Activated T-cell treated with anti-CD3 and anti-CD28 coated beads for 48 hours (primary cell): Measurements from ENCODE around the gene ERH.
"Not testable (repeated sequence)": the region's sequence is repeated elsewhere in the genome, so short reads cannot be mapped to it uniquely, and the experiment has no call there.

Experiments used
- DNase-seq: peaks from one replicate; pipeline ENCODE4 v3.0.0-alpha.2; 2020; ENCODE audit warnings: low read depth

ERH gene

GRCh38 chr14:69398053-69398817 lies at the start of gene ERH, which contains the start of gene SLC39A9:
Gene ERH, minus strand, starts transcription at chr14:69398299. Its CDS starts 66 bp downstream, at chr14:69398233.
Gene SLC39A9, plus strand, starts transcription at chr14:69398692. Its CDS starts 678 bp downstream, at chr14:69399370.
- DNase-seq = peak; percentile 87

- DNase-seq = no peak
Observed at GRCh38 chr14:69443296-69443805, 45.3 kb upstream of the ERH start.

- DNase-seq = no peak
Observed at GRCh38 chr14:69441948-69442347, 43.8 kb upstream of the ERH start.

- DNase-seq = no peak
Observed at GRCh38 chr14:69439521-69440270, 41.6 kb upstream of the ERH start.

- DNase-seq = no peak
Observed at GRCh38 chr14:69432364-69432763, 34.3 kb upstream of the ERH start.

- DNase-seq = no peak
Observed at GRCh38 chr14:69430306-69430939, 32.3 kb upstream of the ERH start.

- no peak for DNase-seq
Observed at GRCh38 chr14:69429643-69430042, 31.5 kb upstream of the ERH start.

GRCh38 chr14:69428289-69428998 lies 30.3 kb upstream of the ERH start:
- no peak for DNase-seq

- DNase-seq = no peak
Observed at GRCh38 chr14:69427596-69427995, 29.5 kb upstream of the ERH start.

GRCh38 chr14:69424149-69424923 lies 26.2 kb upstream of the ERH start:
- DNase-seq = no peak

- DNase-seq = no peak
Observed at GRCh38 chr14:69423279-69423678, 25.2 kb upstream of the ERH start.

GRCh38 chr14:69416087-69416486 lies 18.0 kb upstream of the ERH start:
- DNase-seq = not testable (repeated sequence)

- DNase-seq = no peak
Observed at GRCh38 chr14:69413483-69413882, 15.4 kb upstream of the ERH start.

GRCh38 chr14:69408331-69408960 lies 10.3 kb upstream of the ERH start:
- no peak for DNase-seq

GRCh38 chr14:69405762-69406161 lies 7.7 kb upstream of the ERH start:
- no peak for DNase-seq

- DNase-seq = no peak
Observed at GRCh38 chr14:69404883-69405282, 6.8 kb upstream of the ERH start.

GRCh38 chr14:69404478-69404877 lies 6.4 kb upstream of the ERH start:
- DNase-seq = no peak

- DNase-seq = no peak
Observed at GRCh38 chr14:69401841-69402240, 3.7 kb upstream of the ERH start.

- DNase-seq = no peak
Observed at GRCh38 chr14:69400154-69400553, 2.1 kb upstream of the ERH start.

GRCh38 chr14:69399750-69400149 lies 1.7 kb upstream of the ERH start:
- no peak for DNase-seq

GRCh38 chr14:69398818-69399210 lies 715 bp upstream of the ERH start:
- DNase-seq = no peak
